GM19193 (cell line): ENCODE measurements around the gene SLC24A3.

Experiments
- POLR2A ChIP-seq: IDR thresholded peaks from 4 replicates; pipeline ENCODE4 v1.6.1; 2011; ENCODE audit not compliant: insufficient read depth, insufficient read length; ENCODE audit errors: extremely low read depth

Gene SLC24A3

DNA sequence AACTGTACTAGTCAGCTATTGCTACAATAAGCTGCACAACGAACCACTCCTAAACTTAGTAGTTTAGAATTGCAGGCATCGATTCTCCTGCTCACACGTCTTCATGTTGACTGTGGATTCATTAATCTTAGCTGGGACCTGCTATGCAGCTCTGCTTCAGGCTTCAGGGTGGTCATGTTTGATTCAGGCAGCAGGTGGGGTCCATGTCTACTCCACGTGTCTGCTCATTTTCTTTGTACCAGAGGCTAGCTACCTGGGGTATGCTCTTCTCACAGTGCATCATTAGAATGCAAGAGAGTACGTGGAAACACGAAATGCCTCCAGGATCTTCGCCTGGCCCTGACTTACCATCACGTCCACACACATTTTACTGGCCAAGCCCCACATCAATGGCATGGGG is 481.1 kb downstream of the SLC24A3 start:
- no peak for TF ChIP-seq POLR2A

DNA sequence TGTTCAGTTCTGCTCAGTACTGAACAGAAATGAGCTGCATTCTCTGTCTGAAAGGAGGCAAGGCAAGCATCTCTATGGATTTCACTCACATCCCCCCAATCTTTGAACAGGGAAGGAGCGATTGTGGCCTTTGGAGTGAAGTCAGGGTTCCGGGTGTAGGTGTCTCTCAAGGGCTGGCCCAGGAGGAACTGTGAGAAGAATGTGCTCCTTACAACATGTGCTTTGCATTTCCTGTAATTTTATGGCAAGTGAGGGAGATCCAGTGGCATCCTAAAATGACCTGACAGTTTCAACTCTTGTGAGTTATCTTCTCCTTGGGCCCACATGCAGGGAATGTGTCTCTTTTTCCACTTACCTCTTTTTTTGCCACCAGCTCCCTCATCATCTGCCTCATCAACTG is 482.6 kb downstream of the SLC24A3 start:
- TF ChIP-seq POLR2A = no peak

DNA sequence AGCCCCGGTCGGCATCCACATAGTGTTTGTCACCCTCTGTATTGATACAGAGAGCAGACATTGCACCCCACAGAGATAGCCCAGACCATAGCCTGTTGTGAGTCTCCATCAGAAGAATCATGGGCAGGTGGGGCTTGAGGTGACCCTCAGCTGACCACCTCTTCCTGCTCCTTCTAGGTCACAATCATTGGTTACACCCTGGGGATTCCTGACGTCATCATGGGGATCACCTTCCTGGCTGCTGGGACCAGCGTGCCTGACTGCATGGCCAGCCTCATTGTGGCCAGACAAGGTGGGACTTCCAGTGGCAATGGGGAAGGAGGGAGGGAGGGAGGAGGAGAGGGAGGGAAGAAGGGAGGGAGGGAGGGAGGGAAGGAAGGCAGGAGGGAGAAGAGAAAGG is 484.2 kb downstream of the SLC24A3 start:
- no peak for TF ChIP-seq POLR2A

GRCh38 chr20:19697415-19697814 is 485.0 kb downstream of the SLC24A3 start:
- no peak for TF ChIP-seq POLR2A

GRCh38 chr20:19699180-19699971 is 486.9 kb downstream of the SLC24A3 start:
- no peak for TF ChIP-seq POLR2A

- TF ChIP-seq POLR2A = no peak
Measured at GRCh38 chr20:19701429-19701828, 489.0 kb downstream of the SLC24A3 start.

DNA sequence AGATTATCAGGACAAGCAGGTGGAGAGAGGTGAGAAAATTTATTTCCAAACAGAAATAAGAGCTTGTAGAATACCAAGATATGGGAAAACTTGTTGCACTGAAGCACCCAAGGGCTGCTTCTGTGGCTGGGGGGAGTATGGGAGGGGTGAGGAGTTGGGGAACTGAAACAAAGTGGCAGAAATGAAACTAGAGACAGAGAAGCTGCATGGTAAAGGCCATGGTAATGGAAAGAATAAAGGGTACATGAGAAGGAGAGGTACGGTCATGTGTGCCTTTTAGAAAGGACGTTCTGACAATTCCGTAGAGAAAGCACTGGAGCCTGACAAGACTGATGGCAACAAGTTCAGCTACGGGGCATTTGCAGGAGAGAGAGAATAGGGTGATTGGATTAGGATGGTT is 494.0 kb downstream of the SLC24A3 start:
- no peak for TF ChIP-seq POLR2A

- TF ChIP-seq POLR2A = no peak
Measured at GRCh38 chr20:19709635-19710335, 497.3 kb downstream of the SLC24A3 start.

DNA sequence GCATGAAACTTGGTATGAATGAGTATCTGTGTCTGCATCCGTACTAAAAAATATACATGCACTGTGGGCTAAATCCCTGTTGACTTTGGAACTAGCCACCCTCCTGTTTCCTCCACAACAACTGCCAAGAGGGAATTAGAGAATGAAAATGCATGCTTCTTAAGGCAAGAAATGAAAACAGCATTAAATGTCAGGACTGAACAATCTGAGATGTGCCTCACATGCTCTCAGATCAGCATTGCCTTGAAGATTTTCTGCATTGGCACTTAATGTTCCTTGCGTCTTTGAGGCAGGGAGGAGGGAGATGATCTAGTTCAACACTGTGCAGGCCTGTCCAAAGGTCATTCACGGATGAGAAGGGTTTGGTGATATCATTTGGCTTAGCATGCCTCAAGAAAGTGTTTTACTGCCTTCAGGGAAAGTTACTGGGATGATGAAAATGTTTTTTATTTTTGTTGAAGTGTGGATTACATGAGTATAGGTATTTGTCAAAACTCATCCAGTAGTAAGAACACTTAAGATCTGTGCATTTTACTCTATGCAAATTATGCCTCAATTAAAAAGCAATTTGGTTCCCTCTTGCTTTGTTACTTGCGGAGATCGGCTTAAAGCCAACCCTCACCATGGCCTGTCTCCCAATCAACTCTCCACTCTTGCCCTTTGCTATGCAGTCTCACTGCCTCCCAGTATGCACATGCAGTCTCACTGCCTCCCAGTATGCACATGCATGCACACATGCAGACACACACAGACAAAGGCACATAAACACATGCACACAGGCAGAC is 498.1 kb downstream of the SLC24A3 start:
- TF ChIP-seq POLR2A = no peak

GRCh38 chr20:19711126-19711525 is 498.7 kb downstream of the SLC24A3 start:
- no peak for TF ChIP-seq POLR2A

- no peak for TF ChIP-seq POLR2A
Measured at GRCh38 chr20:19712721-19713260, 500.3 kb downstream of the SLC24A3 start.

GRCh38 chr20:19713822-19714578 is 501.6 kb downstream of the SLC24A3 start:
- no peak for TF ChIP-seq POLR2A

- TF ChIP-seq POLR2A = no peak
Measured at GRCh38 chr20:19714579-19714840, 502.1 kb downstream of the SLC24A3 start.

GRCh38 chr20:19715986-19716385 is 503.5 kb downstream of the SLC24A3 start:
- TF ChIP-seq POLR2A = no peak

DNA sequence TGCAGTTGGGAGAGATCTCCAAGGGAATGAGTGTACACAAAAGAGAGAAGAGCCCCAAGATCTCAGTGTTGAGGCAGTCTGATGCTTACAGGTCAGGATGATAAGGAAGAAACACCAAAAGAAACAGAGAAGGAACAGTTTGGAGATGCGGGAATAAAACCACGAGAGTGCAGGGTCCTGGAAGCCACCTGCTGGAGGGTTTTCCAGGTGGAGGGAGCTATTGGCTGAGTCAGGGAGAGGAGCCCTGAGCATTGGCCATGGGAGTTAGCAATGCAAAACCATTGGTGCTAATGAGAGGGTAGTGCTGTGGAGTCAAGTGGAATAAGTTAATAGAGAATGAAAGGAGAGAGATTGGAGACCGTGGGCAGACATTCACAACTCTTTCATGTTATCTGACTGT is 506.4 kb downstream of the SLC24A3 start:
- TF ChIP-seq POLR2A = no peak
